Measurements from ENCODE around the gene PLEKHB1.

DNA sequence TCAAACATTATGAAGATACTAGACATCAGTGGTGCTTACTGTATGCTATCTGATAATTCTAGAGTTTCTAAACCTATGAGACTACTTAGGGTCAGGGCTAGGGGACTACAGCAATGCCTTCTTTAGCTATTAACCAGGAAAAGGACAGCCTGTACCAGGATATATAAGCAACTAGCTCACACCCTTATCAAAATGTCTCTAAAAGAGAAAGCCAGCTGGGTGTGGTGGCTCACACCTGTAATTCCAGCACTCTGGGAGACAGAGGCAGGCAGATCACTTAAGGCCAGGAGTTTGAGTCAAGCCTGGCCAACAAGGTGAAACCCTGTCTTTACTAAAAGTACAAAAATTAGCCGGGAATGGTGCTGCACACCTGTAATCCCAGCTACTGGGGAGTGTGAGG lies 58.7 kb downstream of the PLEKHB1 start:
- TF ChIP-seq POLR2A (IDR thresholded peaks at IDR 0.05; ENCODE audit: low read length) (no peak), GATA1 (IDR thresholded peaks at IDR 0.05; ENCODE audit: low read depth, low read length) (no peak)

Data from erythroblast (primary cell).